ENCODE results near the gene THSD1.
"Not testable (repeated sequence)": the region's sequence is repeated elsewhere in the genome, so short reads cannot be mapped to it uniquely, and the experiment has no call there.

Gene THSD1

GRCh38 chr13:52408071-52408658 is 2.2 kb upstream of the THSD1 start:
- DNase-seq, result not testable (repeated sequence)

- not testable (repeated sequence) for DNase-seq
Measured at GRCh38 chr13:52407436-52407835, 1.5 kb upstream of the THSD1 start.

- DNase-seq, result no peak
Measured at GRCh38 chr13:52406629-52407028, 657 bp upstream of the THSD1 start.

GRCh38 chr13:52405369-52405766 is 604 bp downstream of the THSD1 start:
- DNase-seq, result no peak

- no peak for DNase-seq
Measured at GRCh38 chr13:52399708-52400107, 6.3 kb downstream of the THSD1 start.

GRCh38 chr13:52399046-52399445 is 6.9 kb downstream of the THSD1 start:
- DNase-seq, result no peak

- no peak for DNase-seq
Measured at GRCh38 chr13:52395704-52396103, 10.3 kb downstream of the THSD1 start.

- DNase-seq, result no peak
Measured at GRCh38 chr13:52394586-52394985, 11.4 kb downstream of the THSD1 start.

- DNase-seq, result no peak
Measured at GRCh38 chr13:52393572-52394357, 12.2 kb downstream of the THSD1 start.

GRCh38 chr13:52387721-52388120 is 18.3 kb downstream of the THSD1 start:
- no peak for DNase-seq

GRCh38 chr13:52385870-52386269 is 20.1 kb downstream of the THSD1 start:
- DNase-seq, result no peak

- DNase-seq, result no peak
Measured at GRCh38 chr13:52383366-52383765, 22.6 kb downstream of the THSD1 start.

- DNase-seq, result no peak
Measured at GRCh38 chr13:52378312-52378711, 27.7 kb downstream of the THSD1 start.

- DNase-seq, result no peak
Measured at GRCh38 chr13:52377898-52378297, 28.1 kb downstream of the THSD1 start.

GRCh38 chr13:52374873-52375411 is 31.0 kb downstream of the THSD1 start:
- DNase-seq, result no peak

- DNase-seq, result no peak
Measured at GRCh38 chr13:52374389-52374788, 31.6 kb downstream of the THSD1 start.

GRCh38 chr13:52373277-52373676 is 32.7 kb downstream of the THSD1 start:
- not testable (repeated sequence) for DNase-seq

GRCh38 chr13:52371736-52372247 is 34.2 kb downstream of the THSD1 start:
- DNase-seq, result no peak

- no peak for DNase-seq
Measured at GRCh38 chr13:52366291-52366690, 39.7 kb downstream of the THSD1 start.

- DNase-seq, result not testable (repeated sequence)
Measured at GRCh38 chr13:52362169-52362887, 43.6 kb downstream of the THSD1 start.

GRCh38 chr13:52361225-52361624 is 44.7 kb downstream of the THSD1 start:
- DNase-seq, result no peak

GRCh38 chr13:52359534-52359933 is 46.4 kb downstream of the THSD1 start:
- no peak for DNase-seq

- DNase-seq, result no peak
Measured at GRCh38 chr13:52356327-52356726, 49.6 kb downstream of the THSD1 start.

All from NCI-H510A (cell line).